T-helper 22 cell (primary cell): ENCODE data around the gene HCN4.

ENCODE experiments used
- DNase-seq: peaks from one replicate; pipeline ENCODE4 v3.0.0-alpha.2; 2020; ENCODE audit warnings: low read depth

HCN4 gene

GRCh38 chr15:73345658-73346057 is 23.1 kb downstream of the HCN4 start:
- DNase-seq: no peak

DNA sequence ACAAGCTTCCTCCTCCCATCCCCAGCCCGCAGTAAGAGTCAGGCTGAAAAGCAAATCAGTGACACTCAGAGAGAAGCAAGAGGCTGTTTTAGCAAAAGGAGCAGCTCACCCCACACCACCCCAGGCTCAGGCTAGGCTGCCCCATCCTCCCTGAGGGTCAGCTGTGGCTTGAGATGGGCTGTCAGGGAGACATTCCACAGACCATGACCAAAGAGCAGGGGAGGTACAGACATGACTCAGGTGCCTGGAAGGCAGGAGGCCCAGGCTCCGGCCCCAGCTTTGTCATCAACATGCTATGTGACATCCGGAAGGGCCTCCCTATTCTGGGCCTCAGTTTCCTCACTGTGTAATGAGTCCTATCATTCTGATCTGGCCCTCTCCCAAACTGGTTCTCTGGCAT is 24.7 kb downstream of the HCN4 start:
- no peak for DNase-seq

DNA sequence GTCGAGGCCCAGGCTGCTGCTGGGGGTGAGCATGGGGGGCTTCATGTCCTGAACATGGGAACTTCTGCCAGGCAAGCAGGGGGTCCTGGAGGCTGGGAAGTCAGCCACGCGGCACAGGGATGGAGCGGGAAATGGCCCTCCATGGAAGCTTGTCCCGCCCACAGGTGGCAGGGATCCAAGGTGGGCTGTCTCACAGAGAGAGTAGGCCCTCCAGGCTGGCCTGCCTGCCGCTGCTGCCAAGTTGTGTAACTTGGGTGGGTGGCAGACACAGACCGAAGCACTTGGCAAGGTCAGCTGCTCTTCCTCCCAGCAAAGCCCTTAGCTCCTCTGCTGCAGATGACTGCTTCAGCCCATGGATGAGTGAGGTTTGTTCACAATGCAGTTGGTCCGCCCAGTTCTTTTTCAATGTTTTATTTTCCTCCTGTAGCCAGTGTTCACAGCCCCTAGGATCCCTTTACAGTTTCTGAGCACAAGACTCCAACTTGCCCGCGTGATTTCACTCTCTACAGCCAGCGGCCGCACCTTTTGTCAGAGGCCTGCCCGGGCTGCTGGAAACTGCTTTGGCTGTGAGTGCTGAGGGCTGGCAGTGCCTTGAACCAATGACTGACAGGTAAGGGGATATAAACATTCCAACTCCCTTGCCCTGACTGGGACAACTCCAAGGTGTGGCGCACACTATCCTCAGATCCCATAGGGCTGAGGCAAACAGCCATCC is 26.7 kb downstream of the HCN4 start:
- no peak for DNase-seq

- DNase-seq: no peak
Observed at GRCh38 chr15:73340502-73341192, 28.1 kb downstream of the HCN4 start.

- no peak for DNase-seq
Observed at GRCh38 chr15:73338606-73339374, 30.0 kb downstream of the HCN4 start.

DNA sequence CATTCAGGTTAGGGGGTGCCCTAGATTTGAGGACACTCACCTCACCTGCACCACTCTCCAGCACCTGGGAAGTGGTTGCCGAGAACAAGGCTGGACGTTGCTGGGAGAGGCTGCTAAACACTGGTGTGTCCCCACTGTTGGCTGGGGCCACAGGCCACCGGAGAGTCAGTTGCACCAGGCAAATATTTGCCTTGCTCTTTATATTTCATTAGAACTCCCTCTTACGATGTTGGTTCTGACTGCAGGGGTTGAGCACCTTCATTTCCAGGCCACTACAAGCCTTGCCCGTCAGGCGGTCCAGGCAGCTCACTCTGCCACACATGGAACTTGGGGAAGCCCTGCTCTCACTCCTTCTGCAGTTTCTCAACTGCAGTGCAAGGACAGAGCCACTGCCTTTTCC is 30.7 kb downstream of the HCN4 start:
- DNase-seq: no peak

- DNase-seq: no peak
Observed at GRCh38 chr15:73337187-73337586, 31.6 kb downstream of the HCN4 start.

- DNase-seq: no peak
Observed at GRCh38 chr15:73336756-73337155, 32.0 kb downstream of the HCN4 start.

DNA sequence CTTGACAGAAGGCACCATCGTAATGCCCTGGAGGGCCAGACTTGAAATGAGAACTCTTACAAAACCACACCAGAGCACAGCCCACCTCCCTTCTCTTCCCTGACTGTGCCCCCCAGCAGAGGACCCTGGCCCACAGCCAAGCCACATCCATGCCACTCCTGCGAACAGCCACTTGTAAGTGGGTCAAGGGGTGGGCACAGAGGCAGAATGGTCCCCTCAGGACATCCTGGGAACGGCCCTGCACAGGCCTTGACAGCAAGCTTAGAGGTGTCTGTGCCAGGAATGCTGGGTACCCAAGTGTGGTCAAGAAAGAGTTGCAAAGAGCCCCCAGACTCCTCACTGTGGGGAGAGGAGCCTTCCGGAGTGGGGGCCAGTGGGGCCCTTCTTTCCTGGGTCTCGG is 33.3 kb downstream of the HCN4 start:
- no peak for DNase-seq

- DNase-seq: no peak
Observed at GRCh38 chr15:73335026-73335425, 33.7 kb downstream of the HCN4 start.

DNA sequence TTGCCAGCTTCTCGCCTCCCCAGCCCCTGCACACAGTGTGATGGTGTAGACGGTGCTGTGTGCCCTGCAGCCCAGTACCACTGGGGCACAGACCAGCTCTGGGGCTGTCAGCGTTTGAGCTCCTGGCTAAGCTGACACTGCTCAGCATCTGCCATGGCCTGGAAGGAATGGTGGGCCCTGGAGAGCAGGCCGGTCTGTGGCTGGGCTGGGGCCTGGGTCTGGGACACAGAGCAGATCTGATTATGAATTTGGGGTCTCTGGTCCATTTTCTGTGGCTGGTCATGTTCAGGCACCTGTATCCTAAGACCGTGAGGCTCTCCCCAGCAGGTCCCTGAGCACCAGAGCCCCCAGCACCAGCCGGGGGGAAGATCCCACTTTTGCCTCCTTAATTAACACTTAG is 34.7 kb downstream of the HCN4 start:
- DNase-seq: no peak

DNA sequence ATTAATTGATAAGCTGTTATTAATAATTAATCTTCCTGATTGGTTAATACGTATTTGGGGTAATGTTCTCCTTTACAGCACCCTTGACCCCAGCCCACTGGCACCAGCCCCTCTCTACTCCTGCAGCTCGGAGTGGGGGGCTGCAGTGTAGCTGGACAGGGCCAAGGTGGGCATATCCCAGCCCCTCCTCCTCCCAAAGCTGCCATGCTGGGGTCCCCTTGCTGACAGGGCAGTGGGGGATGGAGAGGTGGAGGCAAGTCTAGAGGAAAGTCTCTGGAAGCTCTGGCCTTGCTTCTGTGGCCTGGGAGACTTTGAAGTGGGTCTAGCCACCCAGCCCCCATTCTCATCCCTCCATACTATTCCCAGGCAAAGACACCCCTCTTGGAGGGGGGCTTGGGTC is 35.8 kb downstream of the HCN4 start:
- DNase-seq: no peak

DNA sequence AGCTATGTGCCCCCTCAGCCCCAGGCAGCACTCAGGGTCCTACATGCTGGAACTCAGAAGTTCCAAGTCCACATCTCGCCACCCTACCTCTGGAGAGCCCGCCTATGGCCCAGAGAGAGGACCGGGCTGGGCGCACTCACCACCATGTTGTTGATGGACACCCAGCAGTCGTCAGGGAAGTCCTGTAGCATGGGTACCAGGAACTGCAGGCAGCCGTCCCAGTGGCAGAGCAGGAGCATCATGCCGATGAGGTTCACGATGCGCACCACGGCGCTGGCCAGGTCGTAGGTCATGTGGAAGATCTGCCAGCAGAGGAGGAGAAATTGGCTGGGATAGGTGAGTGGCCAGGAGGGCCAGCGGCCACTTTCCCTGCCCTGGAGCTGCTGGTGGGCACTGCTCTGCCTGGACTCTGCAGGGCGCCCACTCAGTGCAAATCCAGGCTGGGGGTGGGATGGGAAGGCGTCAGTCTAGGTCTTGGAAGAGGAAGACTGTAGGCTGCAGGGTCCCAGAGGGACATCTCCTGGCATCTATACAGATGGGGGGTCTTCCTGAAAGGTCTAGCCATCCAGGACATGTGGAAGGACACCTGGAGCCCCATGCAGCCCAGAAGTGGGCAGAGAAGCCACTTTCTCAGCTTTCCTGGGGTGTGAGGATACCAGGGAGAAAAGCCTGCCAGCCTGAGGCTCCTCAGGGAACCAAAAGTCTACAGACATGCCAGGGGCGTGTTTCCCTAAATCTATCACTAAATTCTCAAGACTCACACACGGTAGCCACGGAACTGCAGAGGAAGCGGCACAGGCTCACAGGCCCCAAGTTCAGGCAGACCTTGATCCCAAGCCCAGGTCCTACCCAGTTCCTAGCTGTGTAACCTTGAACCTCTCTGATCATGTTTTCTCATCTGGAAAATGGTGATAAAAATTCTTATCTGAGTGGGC is 36.5 kb downstream of the HCN4 start:
- no peak for DNase-seq

GRCh38 chr15:73331501-73331900 is 37.3 kb downstream of the HCN4 start:
- no peak for DNase-seq

DNA sequence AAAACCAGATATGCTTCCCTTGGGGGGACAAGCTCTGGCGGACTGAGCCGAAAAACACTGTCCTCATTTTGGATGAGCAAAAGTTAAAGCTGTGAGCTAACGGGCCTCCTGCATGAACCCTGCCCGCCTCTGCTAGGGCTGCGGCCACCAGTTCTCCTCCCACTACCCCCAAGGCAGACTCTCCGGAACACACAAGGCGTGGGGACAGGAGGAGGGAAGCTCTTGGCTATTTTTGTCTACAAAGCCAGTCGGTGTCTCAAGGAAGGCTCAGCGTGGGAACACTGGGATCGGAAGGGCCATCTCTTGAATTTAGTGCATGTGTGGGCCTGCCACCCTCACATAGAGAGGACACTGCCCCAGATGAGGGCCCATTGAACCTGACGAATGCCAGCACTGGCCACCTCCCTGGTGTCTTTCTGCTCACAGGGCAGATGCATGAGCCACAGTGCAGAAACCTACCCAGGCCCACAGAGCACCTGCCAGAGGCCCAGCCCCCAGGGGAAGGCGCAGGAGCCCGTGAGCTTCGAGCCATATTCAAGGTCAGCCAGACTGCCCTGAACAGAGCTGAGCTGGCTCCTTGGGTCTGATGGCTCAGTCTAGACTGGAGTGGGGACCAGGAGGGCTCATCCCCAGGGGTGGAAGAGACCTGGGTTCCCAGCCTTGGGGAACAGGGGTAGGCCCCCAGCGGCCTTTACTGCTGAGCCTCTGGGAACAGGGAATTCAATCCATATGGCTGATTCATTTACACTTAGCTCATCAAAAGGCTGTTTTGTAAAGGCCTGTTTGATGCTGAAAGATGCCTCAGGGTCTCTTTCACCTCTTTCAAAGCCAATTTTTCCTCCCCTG is 38.3 kb downstream of the HCN4 start:
- no peak for DNase-seq

DNA sequence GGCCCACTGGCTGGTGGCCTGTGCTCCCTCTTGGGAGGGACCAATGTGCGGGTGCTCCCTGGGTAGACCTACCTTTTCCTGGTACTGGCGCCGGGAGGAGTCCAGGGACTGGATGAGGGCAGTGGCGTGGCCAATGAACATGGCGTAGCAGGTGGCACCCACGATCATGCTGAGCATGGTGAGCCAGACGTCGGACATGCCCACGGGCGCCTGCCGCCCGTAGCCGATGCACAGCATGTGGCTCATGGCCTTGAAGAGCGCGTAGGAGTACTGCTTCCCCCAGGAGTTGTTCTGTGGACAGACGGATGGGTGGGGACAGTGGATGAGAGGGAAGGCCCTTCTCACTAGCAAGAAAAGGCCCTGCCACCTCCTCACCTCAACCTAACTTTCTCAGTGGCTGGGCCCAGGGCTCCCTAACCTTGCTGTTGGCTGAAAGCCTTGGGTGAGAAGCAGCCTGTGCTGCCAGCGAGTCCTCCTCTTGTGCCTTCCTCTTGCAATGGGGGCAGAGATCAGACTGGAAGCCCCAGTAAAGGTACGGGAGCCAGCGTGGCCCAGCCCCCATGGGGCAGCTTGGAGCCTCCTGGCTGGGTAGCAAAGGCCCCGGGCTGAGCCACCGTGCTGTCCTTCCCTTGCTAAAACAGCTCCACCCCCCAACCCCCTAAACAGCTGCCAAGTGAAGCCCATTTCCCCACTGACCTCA is 39.1 kb downstream of the HCN4 start:
- DNase-seq: no peak

- no peak for DNase-seq
Observed at GRCh38 chr15:73328981-73329380, 39.8 kb downstream of the HCN4 start.

- no peak for DNase-seq
Observed at GRCh38 chr15:73328149-73328820, 40.5 kb downstream of the HCN4 start.

DNA sequence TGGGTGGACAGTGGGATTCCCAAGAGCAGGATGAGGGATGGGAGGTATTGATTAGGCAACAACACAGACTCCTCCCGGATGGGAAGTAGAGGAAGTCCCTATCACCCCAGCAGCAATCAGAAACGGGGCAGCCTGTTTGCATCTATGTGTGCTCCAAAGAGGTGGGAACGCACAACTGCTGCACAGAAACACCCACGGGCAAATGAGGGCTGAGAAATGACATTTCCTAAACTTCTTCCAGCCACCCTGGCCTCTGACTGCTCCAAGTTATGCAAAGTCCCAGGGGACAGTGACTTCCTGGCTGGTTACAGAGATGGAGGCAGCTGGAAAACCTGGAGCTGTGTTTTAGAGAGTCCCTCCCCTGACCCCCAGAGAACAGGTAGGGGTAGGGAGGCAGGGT is 42.6 kb downstream of the HCN4 start:
- no peak for DNase-seq
